HG03558 (cell line): ENCODE measurements around the gene CDH6.
A peak's percentile ranks its signal among the peaks of the same experiment; 100 is the strongest.

Experiments
- ATAC-seq: cut with Tn5 transposase; IDR thresholded peaks from one replicate; pipeline ENCODE4 v1.9.1; 2021; ENCODE audit warnings: moderate number of reproducible peaks; ENCODE audit not compliant: unreplicated experiment; ENCODE audit errors: extremely low read depth

CDH6 gene

GRCh38 chr5:31194892-31195555 lies 1.5 kb downstream of the CDH6 start:
- ATAC-seq: no peak

DNA sequence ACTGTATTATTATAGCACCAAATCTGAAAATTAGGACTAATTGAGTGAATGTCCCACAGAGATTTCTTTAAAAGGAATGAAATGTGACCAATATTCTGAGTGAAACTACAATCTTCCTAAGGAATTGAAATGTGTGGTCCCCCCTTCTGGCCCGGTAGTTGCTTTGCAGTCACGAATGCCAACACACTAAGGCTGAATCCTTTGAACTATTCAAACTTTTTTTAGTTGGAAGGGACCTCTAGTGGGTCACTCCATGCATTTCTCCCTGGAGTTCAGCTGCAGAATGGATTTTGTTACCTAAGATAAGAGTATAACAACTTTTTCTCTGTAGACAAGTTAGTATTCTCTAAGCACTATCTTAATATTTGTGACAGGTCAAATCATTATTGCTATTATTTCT lies 2.8 kb downstream of the CDH6 start:
- ATAC-seq: no peak

GRCh38 chr5:31197183-31197582 lies 3.7 kb downstream of the CDH6 start:
- no peak for ATAC-seq

DNA sequence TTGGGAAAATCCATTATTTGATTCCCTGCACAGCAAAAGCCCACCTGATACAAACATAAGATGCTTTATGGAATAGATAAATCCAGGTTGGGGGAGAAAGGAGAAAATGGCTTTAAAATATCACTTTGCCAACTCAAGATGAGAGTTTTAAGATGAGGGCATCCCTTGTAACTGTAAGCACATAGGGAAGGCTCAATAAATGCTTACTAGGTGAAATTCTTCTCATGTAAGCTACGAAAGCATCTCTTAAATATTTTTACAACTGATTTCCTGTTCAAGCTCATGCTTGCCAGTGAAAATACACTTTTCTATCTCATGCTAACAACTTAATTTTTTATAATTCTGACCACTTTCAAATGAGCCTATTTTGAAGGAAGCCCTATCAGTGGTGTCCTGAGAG lies 11.5 kb downstream of the CDH6 start:
- no peak for ATAC-seq

- no peak for ATAC-seq
Measured at GRCh38 chr5:31208043-31208442, 14.6 kb downstream of the CDH6 start.

GRCh38 chr5:31209334-31209733 lies 15.8 kb downstream of the CDH6 start:
- ATAC-seq: no peak

GRCh38 chr5:31211098-31211497 lies 17.6 kb downstream of the CDH6 start:
- no peak for ATAC-seq

DNA sequence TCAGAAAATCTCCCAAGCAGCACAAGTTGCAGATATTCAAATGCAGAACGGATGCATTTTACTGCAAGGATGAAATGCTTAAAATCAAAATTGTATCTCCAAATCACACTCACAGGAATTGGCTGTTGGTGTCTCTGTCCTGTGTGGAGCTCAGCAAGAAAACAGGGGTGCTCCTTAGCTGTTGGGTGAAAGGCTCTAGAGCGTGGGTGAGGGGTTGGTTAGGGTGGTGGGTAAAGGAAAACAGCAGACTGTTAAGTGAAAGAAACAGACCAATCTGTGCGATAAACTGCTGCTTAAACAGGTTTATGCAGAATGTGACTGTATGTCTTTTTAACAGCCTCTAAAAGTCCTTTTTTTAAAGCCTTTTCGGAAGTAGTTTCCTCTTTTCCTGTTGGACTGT lies 19.8 kb downstream of the CDH6 start:
- ATAC-seq: no peak

GRCh38 chr5:31213705-31214121 lies 20.2 kb downstream of the CDH6 start:
- ATAC-seq: no peak

DNA sequence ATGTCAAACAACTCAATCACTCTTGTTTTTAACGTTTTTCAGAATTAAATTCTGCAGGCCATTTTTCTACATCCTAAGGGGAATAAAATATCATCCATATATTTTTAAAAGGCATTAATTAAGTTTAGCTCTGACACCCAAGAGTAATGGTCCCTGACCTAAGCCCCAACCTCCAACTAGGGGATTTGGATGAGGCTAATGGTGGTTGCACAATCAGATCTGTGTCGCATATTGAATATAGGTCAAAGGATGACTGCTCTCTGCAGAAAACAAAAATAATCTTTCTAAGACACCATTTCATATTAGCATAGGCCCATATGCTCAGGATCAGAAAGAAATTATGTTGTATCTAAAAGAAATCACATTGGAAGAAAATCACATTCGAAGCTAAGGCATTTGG lies 20.7 kb downstream of the CDH6 start:
- ATAC-seq: no peak

DNA sequence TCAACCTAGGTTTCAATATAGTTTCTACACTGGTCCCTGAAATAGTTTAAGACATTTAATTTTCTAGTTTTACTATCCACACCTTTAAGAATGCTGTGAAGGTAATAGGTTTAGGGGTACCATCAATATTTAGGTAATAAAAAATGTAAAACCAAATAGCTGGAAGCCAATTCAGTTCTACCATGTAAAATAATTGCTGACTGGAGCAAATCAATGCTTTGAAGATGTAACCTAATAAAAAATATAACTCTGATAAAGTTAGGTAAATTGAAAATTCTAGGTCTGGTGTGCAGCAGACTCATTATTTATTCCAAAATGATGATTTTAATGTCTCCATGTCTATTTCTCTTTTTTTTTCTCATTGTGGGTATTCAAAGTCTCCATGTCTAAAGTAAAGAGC lies 21.8 kb downstream of the CDH6 start:
- no peak for ATAC-seq

- ATAC-seq: no peak
Measured at GRCh38 chr5:31217446-31217845, 24.0 kb downstream of the CDH6 start.

GRCh38 chr5:31218978-31219377 lies 25.5 kb downstream of the CDH6 start:
- no peak for ATAC-seq

- no peak for ATAC-seq
Measured at GRCh38 chr5:31221001-31221400, 27.5 kb downstream of the CDH6 start.

- no peak for ATAC-seq
Measured at GRCh38 chr5:31225118-31225517, 31.6 kb downstream of the CDH6 start.

GRCh38 chr5:31225613-31226012 lies 32.1 kb downstream of the CDH6 start:
- no peak for ATAC-seq

DNA sequence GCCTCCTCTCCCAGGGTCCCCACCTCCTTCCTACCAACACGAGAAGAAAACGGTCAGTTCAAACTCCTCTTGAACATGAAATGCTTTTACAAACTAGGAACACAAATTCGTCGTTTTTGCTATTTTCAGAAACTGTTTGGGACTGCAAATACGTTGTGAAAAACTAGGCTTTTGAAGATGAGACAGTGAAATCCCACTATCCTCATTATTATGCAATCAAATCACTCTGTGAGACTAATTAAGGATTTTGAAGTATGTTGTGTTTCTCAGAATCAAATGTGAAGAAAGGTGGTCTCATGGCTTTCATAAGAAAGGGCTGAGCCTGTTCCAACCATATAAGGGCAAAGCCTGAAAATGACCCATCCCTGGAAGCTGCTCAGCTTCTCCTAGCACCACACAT lies 33.2 kb downstream of the CDH6 start:
- no peak for ATAC-seq

DNA sequence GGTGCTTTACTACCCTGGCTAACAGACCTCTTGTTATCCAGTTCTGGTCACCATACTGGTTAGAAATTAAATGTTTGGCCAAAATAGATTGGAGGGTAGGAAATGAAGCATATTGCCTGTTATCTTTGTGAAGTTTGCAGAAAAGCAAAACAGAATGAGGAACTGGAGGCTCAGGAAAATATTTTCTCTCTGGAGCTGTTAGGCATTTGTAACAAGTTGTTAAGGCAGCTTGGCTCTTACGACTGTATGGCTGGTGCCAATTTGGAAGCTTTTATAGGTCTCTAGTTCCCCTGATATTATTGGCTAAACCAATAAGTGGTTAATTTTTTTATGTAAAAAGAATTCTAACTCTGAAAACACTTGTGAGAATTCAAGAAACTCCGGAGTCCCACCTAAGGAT lies 35.8 kb downstream of the CDH6 start:
- no peak for ATAC-seq

- ATAC-seq: no peak
Measured at GRCh38 chr5:31231177-31231838, 37.8 kb downstream of the CDH6 start.

DNA sequence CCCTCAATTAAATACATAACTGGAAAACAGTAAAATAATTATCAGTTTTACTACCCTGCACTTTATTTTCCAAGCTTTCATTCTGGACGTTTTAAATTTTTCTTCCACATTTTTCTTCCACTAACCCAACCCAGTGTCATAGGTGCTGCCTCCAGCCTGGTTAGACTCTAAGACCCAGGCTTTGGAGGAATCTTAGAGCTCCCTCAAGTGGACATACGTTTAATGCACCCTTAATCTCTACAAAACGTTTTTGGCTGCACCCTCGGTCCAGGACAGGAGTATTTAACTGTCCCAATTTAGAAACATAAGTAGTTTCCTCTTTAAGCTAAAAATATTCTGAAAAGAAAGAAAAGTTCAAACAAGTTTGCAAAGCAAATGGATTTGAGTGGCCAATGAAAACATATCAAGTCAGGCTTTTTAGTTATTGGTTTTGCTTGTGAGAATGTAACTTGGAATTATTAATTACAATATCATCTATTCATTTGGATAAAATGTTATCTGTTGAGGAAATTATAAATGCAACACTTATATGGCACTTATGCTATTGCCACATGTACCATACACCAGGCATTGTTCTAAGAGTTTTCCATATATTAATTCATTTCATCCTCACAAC lies 38.9 kb downstream of the CDH6 start:
- peak; percentile 55 for ATAC-seq

DNA sequence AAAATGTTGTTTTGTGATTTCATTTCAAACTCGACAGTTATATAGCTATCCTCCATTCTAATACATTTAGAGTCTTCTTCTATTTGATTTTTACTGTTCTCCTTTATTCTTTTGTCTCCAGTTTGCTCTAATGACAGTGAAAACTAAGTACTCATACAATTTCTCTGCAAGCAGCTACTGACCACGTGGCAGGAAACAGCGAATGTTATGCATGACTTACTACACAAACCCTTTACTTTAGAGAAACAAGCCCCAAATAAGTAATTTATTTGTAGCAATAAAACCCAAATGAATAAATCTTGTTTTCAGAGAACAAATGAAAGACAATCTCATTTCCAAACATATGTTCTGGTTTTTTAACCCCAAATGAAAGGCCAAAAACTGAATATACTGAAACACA lies 41.9 kb downstream of the CDH6 start:
- ATAC-seq: no peak

DNA sequence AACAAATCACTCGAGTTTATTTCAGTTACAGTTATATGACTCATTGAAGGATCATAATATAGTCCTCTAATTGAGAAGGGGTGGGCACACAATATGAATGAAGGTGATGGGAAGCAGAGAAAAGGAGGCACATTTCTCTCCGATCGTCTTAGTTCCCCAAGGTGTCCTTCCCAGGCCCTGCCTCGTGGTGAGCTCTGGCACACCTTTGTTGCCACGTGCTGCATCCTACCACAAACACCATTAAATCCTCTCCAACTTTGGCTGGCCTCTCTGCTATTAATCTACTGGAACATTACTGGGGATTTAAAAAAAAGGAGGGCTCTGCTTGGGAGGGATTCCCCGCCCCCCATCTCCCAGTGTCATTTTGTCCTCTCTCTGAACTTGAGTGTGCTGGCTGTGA lies 42.9 kb downstream of the CDH6 start:
- ATAC-seq: no peak
